ENCODE measurements around the gene FAM83D. TPM values are rescaled to one million over a fixed set of nuclear protein-coding genes. Genes with fewer than 3 reads are reported as not detected.
A peak's percentile ranks its signal among the peaks of the same experiment; 100 is the strongest.

Gene FAM83D
- total RNA-seq, 1 donor from 2014 or later = 56.7 TPM

- TF ChIP-seq CTCF (conservative IDR thresholded peaks at IDR 0.05; ENCODE audit: low read depth, low read length) = peak; percentile 46
- no peak for DNase-seq (ENCODE audit: low read depth)
- no peak overlapping the region for H3K4me3 ChIP-seq (ENCODE audit: low read depth, low read length)
These were observed 9.1 kb downstream of the FAM83D start for GRCh38 chr20:38935285-38935684.

GRCh38 chr20:38935967-38936407, 9.8 kb downstream of the FAM83D start:
- DNase-seq (ENCODE audit: low read depth) = no peak
- no peak for TF ChIP-seq CTCF (conservative IDR thresholded peaks at IDR 0.05; ENCODE audit: low read depth, low read length)
- H3K4me3 ChIP-seq (ENCODE audit: low read depth, low read length) = no peak overlapping the region

GRCh38 chr20:38937000-38937399, 10.8 kb downstream of the FAM83D start:
- no peak for DNase-seq (ENCODE audit: low read depth)
- no peak for TF ChIP-seq CTCF (conservative IDR thresholded peaks at IDR 0.05; ENCODE audit: low read depth, low read length)
- H3K4me3 ChIP-seq (ENCODE audit: low read depth, low read length) = no peak overlapping the region

- H3K4me3 ChIP-seq (ENCODE audit: low read depth, low read length) = no peak overlapping the region
- no peak for DNase-seq (ENCODE audit: low read depth)
- TF ChIP-seq CTCF (conservative IDR thresholded peaks at IDR 0.05; ENCODE audit: low read depth, low read length) = no peak
These were observed 11.8 kb downstream of the FAM83D start for GRCh38 chr20:38937978-38938473.

- no peak overlapping the region for H3K4me3 ChIP-seq (ENCODE audit: low read depth, low read length)
- no peak for TF ChIP-seq CTCF (conservative IDR thresholded peaks at IDR 0.05; ENCODE audit: low read depth, low read length)
- no peak for DNase-seq (ENCODE audit: low read depth)
These were observed 13.5 kb downstream of the FAM83D start for GRCh38 chr20:38939686-38940085.

- DNase-seq (ENCODE audit: low read depth) = no peak
- H3K4me3 ChIP-seq (ENCODE audit: low read depth, low read length) = no peak overlapping the region
- TF ChIP-seq CTCF (conservative IDR thresholded peaks at IDR 0.05; ENCODE audit: low read depth, low read length) = no peak
These were observed 14.4 kb downstream of the FAM83D start for GRCh38 chr20:38940644-38941043.

- no peak overlapping the region for H3K4me3 ChIP-seq (ENCODE audit: low read depth, low read length)
- no peak for DNase-seq (ENCODE audit: low read depth)
- TF ChIP-seq CTCF (conservative IDR thresholded peaks at IDR 0.05; ENCODE audit: low read depth, low read length) = no peak
These were observed 15.6 kb downstream of the FAM83D start for GRCh38 chr20:38941726-38942389.

All from epithelial cell of proximal tubule (primary cell).